Nephron (organoid): ENCODE results near the gene ISG20.

ENCODE experiments used
- H3K27ac Mint-ChIP-seq, 3 experiments: 2 replicates each; pipeline ENCODE4 v1.8.0; 2020; ENCODE audit warnings: mixed read lengths in 3 of 3, mild to moderate bottlenecking in 2 of 3, moderate library complexity in 1 of 3
- H3K27me3 Mint-ChIP-seq: 2 replicates; pipeline ENCODE4 v1.8.0; 2021; ENCODE audit warnings: low read depth, mild to moderate bottlenecking, moderate library complexity, mixed read lengths
- H3K36me3 Mint-ChIP-seq: 2 replicates; pipeline ENCODE4 v1.8.0; 2020; ENCODE audit warnings: low read depth, mixed read lengths
- H3K4me1 Mint-ChIP-seq: 2 replicates; pipeline ENCODE4 v1.8.0; 2020; ENCODE audit warnings: mixed read lengths
- H3K4me3 Mint-ChIP-seq, 3 experiments: 2 replicates each; pipeline ENCODE4 v1.8.0; 2020; ENCODE audit warnings: mild to moderate bottlenecking in 3 of 3, mixed read lengths in 3 of 3, moderate library complexity in 2 of 3
- H3K9me3 Mint-ChIP-seq: 2 replicates; pipeline ENCODE4 v1.8.0; 2020; ENCODE audit warnings: mixed read lengths
- CTCF ChIP-seq, 3 experiments: fragments of 200-600 bp; sonication (generic); IDR thresholded peaks; one replicate each; pipeline ENCODE4 v1.5.0; 2021; ENCODE audit warnings: antibody characterized with exemption in 3 of 3; ENCODE audit not compliant: unreplicated experiment in 3 of 3

Gene ISG20

DNA sequence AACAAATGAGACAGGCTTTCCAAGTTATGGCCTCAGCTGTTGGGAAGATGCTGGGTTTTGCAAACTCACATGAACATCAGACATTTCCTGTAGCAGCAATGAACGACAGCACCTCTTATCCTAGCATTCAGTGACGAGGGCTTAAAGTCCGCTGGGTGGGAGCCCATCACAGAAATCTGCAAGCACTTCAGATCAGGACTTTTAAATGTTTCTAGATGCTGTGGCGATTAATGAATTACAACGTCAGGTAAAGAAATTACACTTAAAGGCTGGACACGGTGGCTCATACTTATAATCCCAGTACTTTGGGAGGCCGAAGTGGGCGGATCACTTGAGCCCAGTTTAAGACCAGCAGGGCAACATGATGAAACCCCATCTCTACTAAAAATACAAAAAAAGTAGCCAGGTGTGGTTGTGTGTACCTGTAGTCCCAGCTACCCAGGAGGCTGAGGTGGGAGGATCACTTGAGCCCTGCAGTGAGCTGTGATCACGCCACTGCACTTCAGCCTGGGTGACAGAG, 13.8 kb upstream of the ISG20 start:
- Mint-ChIP-seq H3K4me3 (peak overlapping the region in 2 of 3 experiments; percentile 19 to 92), H3K9me3 (no peaks in the 10 kb centered on the region), H3K27me3 (no peaks in the 10 kb centered on the region), H3K36me3 (peaks cover 20% of the 10 kb centered on the region), H3K27ac (peak overlapping the region; percentile 52 to 86 (median 77)), H3K4me1 (peaks cover 48% of the 10 kb centered on the region)
- TF ChIP-seq CTCF (IDR thresholded peaks at IDR 0.05; ENCODE audit: unreplicated experiment in 3 of 3) = no peak

GRCh38 chr15:88625943-88626741, 12.7 kb upstream of the ISG20 start:
- Mint-ChIP-seq H3K36me3 (peaks cover 28% of the 10 kb centered on the region), H3K4me1 (peaks cover 42% of the 10 kb centered on the region), H3K9me3 (no peaks in the 10 kb centered on the region), H3K27me3 (peaks cover 3% of the 10 kb centered on the region), H3K27ac (no peak overlapping the region), H3K4me3 (no peak overlapping the region)
- TF ChIP-seq CTCF (IDR thresholded peaks at IDR 0.05; ENCODE audit: unreplicated experiment in 3 of 3) = no peak

DNA sequence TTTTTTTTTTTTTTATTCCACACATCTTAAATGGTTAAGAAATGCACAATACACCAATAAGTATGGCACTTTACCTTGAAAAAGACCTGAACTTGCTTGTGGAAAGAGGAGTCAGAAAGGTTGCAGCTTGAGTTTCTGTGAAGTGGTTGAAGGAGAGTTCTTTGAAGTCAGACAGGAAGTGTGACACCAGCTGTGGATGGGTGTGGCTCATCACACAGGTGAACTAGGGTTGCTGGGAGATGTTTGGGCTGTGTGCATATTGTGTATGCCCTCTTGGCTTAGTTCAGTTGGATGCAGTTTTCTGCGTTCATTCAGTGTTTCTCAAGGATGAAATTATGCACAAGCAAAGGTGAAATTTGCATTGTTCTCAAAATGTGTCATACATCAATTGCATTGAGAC, 11.4 kb upstream of the ISG20 start:
- Mint-ChIP-seq H3K27ac (no peak overlapping the region), H3K9me3 (no peaks in the 10 kb centered on the region), H3K36me3 (peaks cover 34% of the 10 kb centered on the region), H3K4me1 (peaks cover 30% of the 10 kb centered on the region), H3K4me3 (no peak overlapping the region), H3K27me3 (peaks cover 3% of the 10 kb centered on the region)
- no peak for TF ChIP-seq CTCF (IDR thresholded peaks at IDR 0.05; ENCODE audit: unreplicated experiment in 3 of 3)

- H3K4me3 Mint-ChIP-seq = no peak overlapping the region
- H3K36me3 Mint-ChIP-seq = peaks cover 37% of the 10 kb centered on the region
- H3K9me3 Mint-ChIP-seq = no peaks in the 10 kb centered on the region
- no peak for TF ChIP-seq CTCF (IDR thresholded peaks at IDR 0.05; ENCODE audit: unreplicated experiment in 3 of 3)
- H3K27ac Mint-ChIP-seq = no peak overlapping the region
- peaks cover 3% of the 10 kb centered on the region for H3K27me3 Mint-ChIP-seq
- H3K4me1 Mint-ChIP-seq = peaks cover 23% of the 10 kb centered on the region
Measured at GRCh38 chr15:88628018-88628654, 10.7 kb upstream of the ISG20 start.

GRCh38 chr15:88629071-88629470, 9.7 kb upstream of the ISG20 start:
- Mint-ChIP-seq H3K9me3 (no peaks in the 10 kb centered on the region), H3K27me3 (peaks cover 3% of the 10 kb centered on the region), H3K4me3 (no peak overlapping the region), H3K27ac (no peak overlapping the region), H3K4me1 (peaks cover 14% of the 10 kb centered on the region), H3K36me3 (peaks cover 43% of the 10 kb centered on the region)
- no peak for TF ChIP-seq CTCF (IDR thresholded peaks at IDR 0.05; ENCODE audit: unreplicated experiment in 3 of 3)
